Activated CD4-positive, alpha-beta memory T cell treated with anti-CD3 and anti-CD28 coated beads, Interleukin-2, amount 10 ng/mL, durations not matched to agents 7 days and 5 days (primary cell): ENCODE results near the gene CIDEB. TPM values are rescaled to one million over a fixed set of nuclear protein-coding genes. Genes with fewer than 3 reads are reported as not detected.

Experiments
- CTCF ChIA-PET: fragments of 350-600 bp; sonication (Branson Sonifier 250); formaldehyde crosslinking; loops from one replicate; lab custom pipeline; 2021; ENCODE audit warnings: antibody characterized with exemption, inconsistent platforms; lab: Charles Lee
- POLR2A ChIA-PET: fragments of 350-600 bp; sonication (Branson Sonifier 250); formaldehyde crosslinking; loops from one replicate; lab custom pipeline; 2021; ENCODE audit warnings: antibody characterized with exemption; lab: Charles Lee
- DNase-seq: peaks from one replicate; pipeline ENCODE4 v3.0.0-alpha.2; 2020
- H3K27ac Mint-ChIP-seq: one replicate; pipeline ENCODE4 v1.8.0; 2021; ENCODE audit warnings: mild to moderate bottlenecking, mixed read lengths
- H3K27me3 Mint-ChIP-seq: one replicate; pipeline ENCODE4 v1.8.0; 2021; ENCODE audit warnings: mixed read lengths
- H3K36me3 Mint-ChIP-seq: one replicate; pipeline ENCODE4 v1.8.0; 2021; ENCODE audit warnings: low read depth, mixed read lengths
- H3K4me1 Mint-ChIP-seq: one replicate; pipeline ENCODE4 v1.8.0; 2021; ENCODE audit warnings: mixed read lengths
- H3K4me3 Mint-ChIP-seq: one replicate; pipeline ENCODE4 v1.8.0; 2021; ENCODE audit warnings: mild to moderate bottlenecking, mixed read lengths
- H3K9me3 Mint-ChIP-seq: one replicate; pipeline ENCODE4 v1.8.0; 2021; ENCODE audit warnings: mixed read lengths
- total RNA-seq, 2 experiments: library from RNA; stranded (reverse); gene quantifications; one replicate each; pipeline ENCODE4 v1.2.3, GENCODE V29; 2021

CIDEB gene
- total RNA-seq, 2 experiments from 2014 or later: 38.4 to 39.6 TPM

- DNase-seq: no peak
- H3K9me3 Mint-ChIP-seq: no peaks in the 10 kb centered on the region
- peak overlapping the region; percentile 87 for H3K4me3 Mint-ChIP-seq
- peak overlapping the region; percentile 85 for H3K27ac Mint-ChIP-seq
- CTCF ChIA-PET: interaction anchor here (0.9 to 9.0 kb wide), 15 partner anchors 11 to 253 kb away, joined by 3 to 144 read pairs (median 7); partner anchors contain the start of genes ADCY4, DHRS1, KHNYN and NOP9
- POLR2A ChIA-PET: interaction anchor here (0.7 to 9.3 kb wide), 19 partner anchors 8 to 169 kb away, joined by 3 to 97 read pairs (median 5); partner anchors contain the start of genes CBLN3, CHMP4A, DHRS1 and EMC9
- no peaks in the 10 kb centered on the region for H3K27me3 Mint-ChIP-seq
- H3K4me1 Mint-ChIP-seq: peaks cover 68% of the 10 kb centered on the region
- H3K36me3 Mint-ChIP-seq: peaks cover 70% of the 10 kb centered on the region
Observed at GRCh38 chr14:24310265-24310645, 2.5 kb upstream of the CIDEB start.

DNA sequence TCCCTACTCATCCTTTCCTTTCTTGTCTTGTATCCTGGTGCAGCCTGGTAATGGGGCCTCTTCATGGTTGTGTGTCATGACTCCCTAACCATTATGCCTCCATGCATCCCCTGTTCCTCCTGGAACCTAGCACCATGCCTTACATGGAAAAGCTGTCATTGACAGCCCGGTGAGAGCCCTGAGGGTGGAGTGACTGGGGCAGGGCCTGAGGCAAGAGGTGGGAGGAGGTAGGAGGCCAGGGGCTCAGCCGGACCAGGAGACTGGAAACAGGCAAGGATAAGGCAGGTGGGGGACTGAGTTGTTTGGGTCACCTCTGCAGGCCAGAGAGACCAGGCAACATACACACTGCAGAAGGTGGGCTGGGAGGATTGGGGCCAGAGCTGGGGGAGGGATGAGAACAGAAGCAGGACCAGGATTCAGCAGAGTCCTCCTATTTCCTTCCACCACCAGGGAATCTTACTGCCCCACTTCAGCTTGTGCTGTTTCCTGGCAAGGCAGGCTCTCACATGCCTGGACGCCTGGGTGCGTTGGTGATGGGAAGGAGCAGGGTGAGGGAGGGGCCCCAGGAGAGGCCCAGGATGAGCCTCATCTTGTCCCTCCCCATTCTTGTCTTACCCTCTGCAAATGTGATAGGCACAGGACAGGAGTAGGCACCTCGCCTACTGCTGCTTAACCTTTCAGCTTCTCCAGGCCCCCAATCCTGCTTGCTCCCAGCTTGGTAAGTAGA is 1.9 kb upstream of the CIDEB start, which contains the start of gene LTB4R2:
LTB4R2 (plus strand) TSS at position 603 of the 727 bp plus-strand sequence. CDS start 525 bp downstream, outside the sequence.
- no peaks in the 10 kb centered on the region for H3K9me3 Mint-ChIP-seq
- ChIA-PET CTCF (interaction anchor here (1.1 to 9.0 kb wide), 19 partner anchors 9 to 252 kb away, joined by 3 to 144 read pairs (median 16); partner anchors contain the start of genes ADCY4, CHMP4A, DHRS1 and KHNYN), POLR2A (interaction anchor here (0.7 to 9.3 kb wide), 17 partner anchors 10 to 160 kb away, joined by 3 to 97 read pairs (median 7); partner anchors contain the start of genes CBLN3, CHMP4A, DHRS1 and IPO4)
- H3K27ac Mint-ChIP-seq: peak within 1 kb of the TSS; percentile 96
- H3K36me3 Mint-ChIP-seq: peaks cover 71% of the 10 kb centered on the region
- peaks cover 63% of the 10 kb centered on the region for H3K4me1 Mint-ChIP-seq
- peak within 1 kb of the TSS; percentile 87 for H3K4me3 Mint-ChIP-seq
- H3K27me3 Mint-ChIP-seq: no peaks in the 10 kb centered on the region
- DNase-seq: no peak

GRCh38 chr14:24308342-24309124 is 756 bp upstream of the CIDEB start:
- H3K36me3 Mint-ChIP-seq: peaks cover 71% of the 10 kb centered on the region
- peak overlapping the region; percentile 31 for H3K27ac Mint-ChIP-seq
- peaks cover 51% of the 10 kb centered on the region for H3K4me1 Mint-ChIP-seq
- CTCF ChIA-PET: interaction anchor here (0.7 to 9.0 kb wide), 42 partner anchors 10 to 300 kb away, joined by 3 to 144 read pairs (median 6); partner anchors contain the start of genes ADCY4, CARMIL3, CHMP4A and DCAF11
- POLR2A ChIA-PET: interaction anchor here (0.8 to 9.3 kb wide), 17 partner anchors 9 to 194 kb away, joined by 3 to 97 read pairs (median 7); partner anchors contain the start of genes CBLN3, CHMP4A, DCAF11 and DHRS1
- no peak for DNase-seq
- no peaks in the 10 kb centered on the region for H3K27me3 Mint-ChIP-seq
- H3K4me3 Mint-ChIP-seq: no peak overlapping the region
- H3K9me3 Mint-ChIP-seq: no peaks in the 10 kb centered on the region

DNA sequence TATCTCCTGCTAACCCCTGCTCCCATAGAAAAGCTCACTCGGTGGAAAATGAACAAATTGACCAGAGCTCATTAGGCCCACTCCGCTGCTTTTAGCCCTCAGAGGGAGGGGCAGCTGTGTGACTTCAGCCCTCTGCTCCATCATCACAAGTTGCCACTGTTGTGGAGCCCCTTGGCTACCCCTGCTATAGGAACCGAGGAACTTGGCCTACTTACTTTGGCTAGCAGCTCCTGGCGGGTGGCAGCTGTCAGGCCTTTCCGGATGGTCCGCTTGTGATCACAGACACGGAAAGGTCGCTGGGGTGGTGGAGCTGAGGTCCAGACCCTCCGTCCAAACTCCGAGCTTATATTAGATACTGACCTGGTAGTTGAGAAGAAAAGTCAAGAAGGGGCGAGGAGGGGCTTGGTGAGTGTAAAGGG is 612 bp downstream of the CIDEB start:
- DNase-seq: no peak
- peaks cover 74% of the 10 kb centered on the region for H3K36me3 Mint-ChIP-seq
- H3K9me3 Mint-ChIP-seq: no peaks in the 10 kb centered on the region
- H3K4me1 Mint-ChIP-seq: peaks cover 45% of the 10 kb centered on the region
- no peak overlapping the region for H3K4me3 Mint-ChIP-seq
- CTCF ChIA-PET: interaction anchor here (1.1 to 9.0 kb wide), 19 partner anchors 9 to 249 kb away, joined by 3 to 144 read pairs (median 12); partner anchors contain the start of genes ADCY4, DCAF11, DHRS1 and IPO4
- no peaks in the 10 kb centered on the region for H3K27me3 Mint-ChIP-seq
- peak overlapping the region; percentile 6 for H3K27ac Mint-ChIP-seq
- POLR2A ChIA-PET: interaction anchor here (1.3 to 9.3 kb wide), 7 partner anchors 7 to 193 kb away, joined by 5 to 97 read pairs (median 25); partner anchors contain the start of genes CBLN3, CHMP4A, DCAF11 and DHRS1

- Mint-ChIP-seq H3K27me3 (no peaks in the 10 kb centered on the region), H3K27ac (no peak overlapping the region), H3K4me1 (peaks cover 50% of the 10 kb centered on the region), H3K4me3 (no peak overlapping the region), H3K36me3 (peaks cover 66% of the 10 kb centered on the region), H3K9me3 (no peaks in the 10 kb centered on the region)
- POLR2A ChIA-PET: interaction anchor here (0.8 to 1.0 kb wide), 4 partner anchors 45 to 115 kb away, joined by 3 to 4 read pairs (median 3); partner anchors contain the start of genes IPO4, MDP1 and TINF2
- DNase-seq: no peak
- CTCF ChIA-PET: interaction anchor here (1.2 to 1.7 kb wide), 2 partner anchors 58 to 90 kb away, joined by 3 to 4 read pairs; partner anchors contain the start of gene CHMP4A
Observed at GRCh38 chr14:24304019-24304387, 3.8 kb downstream of the CIDEB start.

GRCh38 chr14:24300326-24300980 is 7.3 kb downstream of the CIDEB start:
- POLR2A ChIA-PET: interaction anchor here (0.6 to 7.3 kb wide), 18 partner anchors 10 to 242 kb away, joined by 3 to 97 read pairs (median 5); partner anchors contain the start of genes CBLN3, CHMP4A, CIDEB and IPO4
- Mint-ChIP-seq H3K9me3 (no peaks in the 10 kb centered on the region), H3K27me3 (no peaks in the 10 kb centered on the region), H3K27ac (peak overlapping the region; percentile 84), H3K4me1 (peaks cover 60% of the 10 kb centered on the region), H3K4me3 (peak overlapping the region; percentile 84), H3K36me3 (peaks cover 49% of the 10 kb centered on the region)
- no peak for DNase-seq
- CTCF ChIA-PET: interaction anchor here (0.9 to 7.7 kb wide), 9 partner anchors 9 to 208 kb away, joined by 3 to 213 read pairs (median 29); partner anchors contain the start of genes CIDEB, LTB4R, LTB4R2 and RABGGTA

GRCh38 chr14:24299255-24300191 is 8.3 kb downstream of the CIDEB start, which contains the start of the genes DHRS1 and NOP9:
DHRS1 (minus strand) TSS chr14:24299780; CDS start chr14:24299106, 674 bp downstream.
NOP9 (plus strand) TSS chr14:24299850; CDS start chr14:24299955, 105 bp downstream.
- Mint-ChIP-seq H3K9me3 (no peaks in the 10 kb centered on the region), H3K27me3 (no peaks in the 10 kb centered on the region), H3K27ac (peak within 1 kb of the TSS; percentile 84), H3K36me3 (peaks cover 45% of the 10 kb centered on the region), H3K4me3 (peak within 1 kb of the TSS; percentile 84), H3K4me1 (peaks cover 60% of the 10 kb centered on the region)
- ChIA-PET CTCF (interaction anchor here (0.9 to 7.7 kb wide), 14 partner anchors 10 to 207 kb away, joined by 3 to 213 read pairs (median 5); partner anchors contain the start of genes CIDEB, LTB4R, LTB4R2 and MDP1), POLR2A (interaction anchor here (0.6 to 7.3 kb wide), 22 partner anchors 9 to 241 kb away, joined by 3 to 97 read pairs (median 5); partner anchors contain the start of genes CBLN3, CHMP4A, CIDEB and DCAF11)
- peak; percentile 94 for DNase-seq

DNA sequence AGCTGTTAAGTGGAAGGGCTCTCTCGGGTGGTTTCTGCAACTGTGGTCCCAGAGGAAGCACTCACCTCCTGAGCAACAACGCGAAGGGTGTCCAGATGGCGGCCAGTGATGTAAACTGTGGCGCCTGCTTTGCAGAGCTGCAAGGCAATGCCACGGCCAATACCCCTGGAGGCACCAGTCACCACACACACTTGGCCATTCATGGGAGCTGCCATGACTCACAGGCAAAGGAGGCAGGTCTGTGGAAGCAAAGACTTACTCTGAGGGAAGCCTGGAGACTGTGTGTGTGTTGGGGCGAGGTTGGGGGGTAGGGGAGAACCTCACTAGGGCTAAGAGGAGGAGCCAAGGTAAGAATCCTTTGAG is 8.9 kb downstream of the CIDEB start:
- peak overlapping the region; percentile 84 for H3K27ac Mint-ChIP-seq
- ChIA-PET CTCF (interaction anchor here (0.9 to 7.7 kb wide), 12 partner anchors 9 to 138 kb away, joined by 3 to 213 read pairs (median 14); partner anchors contain the start of genes CIDEB, LTB4R, LTB4R2 and MDP1), POLR2A (interaction anchor here (0.6 to 7.3 kb wide), 14 partner anchors 11 to 185 kb away, joined by 3 to 97 read pairs (median 8); partner anchors contain the start of genes CHMP4A, CIDEB, DCAF11 and IPO4)
- H3K9me3 Mint-ChIP-seq: no peaks in the 10 kb centered on the region
- no peak for DNase-seq
- peaks cover 60% of the 10 kb centered on the region for H3K4me1 Mint-ChIP-seq
- peaks cover 41% of the 10 kb centered on the region for H3K36me3 Mint-ChIP-seq
- no peaks in the 10 kb centered on the region for H3K27me3 Mint-ChIP-seq
- H3K4me3 Mint-ChIP-seq: peak overlapping the region; percentile 84

DNA sequence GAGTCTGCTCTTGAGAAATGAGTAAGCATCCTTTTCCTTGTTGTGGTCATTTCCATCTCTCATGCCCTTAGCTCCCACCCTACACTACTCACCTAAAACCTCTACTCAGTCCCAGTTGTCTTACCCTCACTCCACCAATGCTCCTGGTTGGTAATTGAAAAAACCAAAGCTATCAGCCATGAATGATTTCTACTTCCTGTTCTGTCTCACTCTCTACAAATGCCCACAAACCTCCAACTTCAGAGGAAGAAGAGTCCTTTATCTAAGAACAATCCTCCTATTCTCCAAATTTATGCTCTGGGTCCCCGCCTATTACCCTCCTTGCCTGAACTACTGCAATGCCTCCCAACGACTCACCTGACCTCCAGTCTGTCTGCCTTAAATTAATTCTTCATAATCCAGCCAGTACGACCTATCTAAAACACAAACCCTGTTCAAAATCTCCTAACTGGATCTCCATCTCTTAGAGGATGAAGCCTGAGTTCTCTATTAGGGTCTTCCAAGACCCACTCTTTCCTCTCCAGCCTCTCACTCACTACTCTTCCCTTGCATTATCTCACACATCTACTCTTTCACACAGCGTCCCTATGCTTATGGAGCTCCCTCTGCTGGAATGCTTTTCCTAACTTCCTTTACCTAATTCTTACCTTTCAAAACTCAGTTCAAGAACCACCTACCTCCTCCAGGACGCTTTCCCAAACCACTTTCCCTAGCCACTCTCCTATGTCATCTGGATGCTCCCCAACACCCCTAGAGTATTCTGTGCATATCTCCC is 10.4 kb downstream of the CIDEB start:
- ChIA-PET POLR2A (interaction anchor here (0.7 to 7.3 kb wide), 13 partner anchors 13 to 240 kb away, joined by 3 to 97 read pairs (median 7); partner anchors contain the start of genes CHMP4A, CIDEB, DCAF11 and IRF9), CTCF (interaction anchor here (0.5 to 7.7 kb wide), 25 partner anchors 12 to 290 kb away, joined by 3 to 213 read pairs (median 6); partner anchors contain the start of genes CHMP4A, CIDEB, DCAF11 and GMPR2)
- H3K4me3 Mint-ChIP-seq: no peak overlapping the region
- H3K27ac Mint-ChIP-seq: peak overlapping the region; percentile 76
- H3K4me1 Mint-ChIP-seq: peaks cover 54% of the 10 kb centered on the region
- H3K27me3 Mint-ChIP-seq: no peaks in the 10 kb centered on the region
- DNase-seq: no peak
- no peaks in the 10 kb centered on the region for H3K9me3 Mint-ChIP-seq
- H3K36me3 Mint-ChIP-seq: peaks cover 32% of the 10 kb centered on the region
